Right hindlimb (tissue), 1 donor: ENCODE results near the gene HS6ST1.
A peak's percentile ranks its signal among the peaks of the same experiment; 100 is the strongest.
"Not testable (repeated sequence)": the region's sequence is repeated elsewhere in the genome, so short reads cannot be mapped to it uniquely, and the experiment has no call there.

ENCODE experiments used
- DNase-seq: peaks from one replicate; pipeline ENCODE4 v3.0.0-alpha.2; 2018

Gene HS6ST1

DNA sequence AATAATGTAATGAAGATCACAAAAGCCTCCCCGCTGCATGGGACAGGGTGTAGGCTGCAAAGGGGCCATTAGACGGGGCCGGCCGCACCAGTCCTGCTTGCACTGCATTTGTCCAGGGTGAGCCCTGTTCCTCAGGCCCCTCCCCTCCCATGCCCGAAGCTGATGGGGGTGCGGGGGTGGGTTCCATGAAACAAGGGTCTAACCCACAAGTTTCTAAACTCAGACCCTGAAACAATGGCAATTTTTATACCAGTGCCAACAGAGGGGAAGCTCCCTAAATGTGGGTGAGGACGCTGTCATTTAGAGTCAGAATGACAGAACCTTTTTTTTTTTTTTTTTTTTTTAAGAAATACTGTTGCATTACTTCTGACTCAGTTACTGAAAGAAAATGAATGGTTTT lies 39.7 kb downstream of the HS6ST1 start:
- no peak for DNase-seq

GRCh38 chr2:128277961-128278681 lies 40.5 kb downstream of the HS6ST1 start:
- peak; percentile 18 for DNase-seq

GRCh38 chr2:128276878-128277675 lies 41.6 kb downstream of the HS6ST1 start:
- DNase-seq: peak; percentile 39

DNA sequence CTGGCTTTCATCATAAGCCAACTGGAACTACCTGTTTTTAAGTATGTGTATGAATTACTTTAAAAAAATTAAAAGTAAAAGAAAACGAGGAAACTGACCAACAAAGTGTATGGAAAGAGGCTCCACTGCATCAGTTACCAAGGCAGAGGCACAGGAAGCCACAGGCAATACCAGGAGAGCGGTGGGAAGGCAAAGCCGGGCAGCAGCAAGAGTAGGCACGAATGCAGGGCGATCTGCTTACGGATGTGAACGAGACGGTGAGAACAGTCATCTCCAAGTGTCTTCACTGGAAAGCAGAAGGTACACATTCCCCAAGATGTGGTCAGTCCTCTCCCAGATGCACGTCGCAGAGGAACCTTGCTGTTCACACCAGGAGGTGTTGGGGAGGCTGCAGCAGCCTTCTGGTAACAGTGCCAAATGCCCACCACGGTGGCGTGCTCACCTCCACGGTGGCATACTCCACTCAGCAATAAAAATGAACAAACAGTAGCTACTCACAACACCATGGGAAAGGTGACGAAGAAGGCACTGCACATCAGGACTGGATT lies 43.1 kb downstream of the HS6ST1 start:
- DNase-seq: no peak

GRCh38 chr2:128274218-128274617 lies 44.5 kb downstream of the HS6ST1 start:
- DNase-seq: no peak

- no peak for DNase-seq
Measured at GRCh38 chr2:128273469-128274081, 45.1 kb downstream of the HS6ST1 start.

- no peak for DNase-seq
Measured at GRCh38 chr2:128272601-128273468, 45.8 kb downstream of the HS6ST1 start.

DNA sequence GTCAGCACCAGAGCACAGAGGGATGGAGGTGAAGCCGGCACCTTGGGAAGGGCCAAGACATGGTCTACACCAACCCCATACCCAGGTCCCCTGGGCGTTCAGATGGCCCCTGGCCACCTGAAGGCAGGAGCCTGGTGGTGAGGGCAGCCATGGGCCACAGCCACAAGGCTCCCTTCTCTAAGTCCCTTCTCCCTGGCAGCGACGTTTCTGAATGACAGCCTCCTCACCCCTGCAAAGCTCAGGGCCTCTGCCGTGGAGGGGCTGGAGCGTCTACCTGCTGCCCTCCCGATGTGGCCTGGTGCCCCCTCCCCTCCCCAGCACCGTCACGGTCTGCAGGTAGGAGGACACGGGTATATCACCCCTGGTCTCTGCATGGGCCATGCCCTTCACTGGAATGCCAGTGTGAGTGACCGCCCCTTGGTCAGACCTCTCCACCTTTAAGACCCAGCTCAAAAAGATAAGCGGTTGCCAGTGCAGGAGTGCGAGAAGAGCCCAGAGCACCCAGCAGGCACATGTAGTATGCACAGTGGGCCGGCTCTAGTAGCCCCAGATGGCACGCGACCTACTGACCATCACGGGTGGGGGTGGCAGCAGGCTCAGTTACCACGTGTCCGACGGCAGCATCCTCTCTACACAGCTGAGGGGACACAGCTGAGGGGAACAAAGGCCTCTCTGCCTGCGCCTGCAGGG lies 46.6 kb downstream of the HS6ST1 start:
- DNase-seq: no peak

DNA sequence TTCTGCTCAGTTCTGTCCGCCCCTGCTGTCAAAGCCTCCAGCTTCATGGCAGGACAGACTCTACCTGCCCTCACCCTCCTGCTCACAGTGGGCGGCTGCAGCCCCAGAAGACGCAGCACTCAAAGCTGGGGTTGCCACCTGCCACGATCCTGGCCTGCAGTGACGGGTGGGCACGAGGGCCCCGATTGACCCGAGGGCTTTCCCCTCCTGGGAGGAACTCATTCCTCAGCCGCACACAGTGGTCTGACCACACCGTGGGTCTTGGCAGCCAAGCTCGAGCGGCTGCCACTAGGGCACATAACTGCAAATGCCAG lies 47.1 kb downstream of the HS6ST1 start:
- DNase-seq: peak; percentile 24

GRCh38 chr2:128270672-128271596 lies 47.7 kb downstream of the HS6ST1 start:
- peak; percentile 18 for DNase-seq

DNA sequence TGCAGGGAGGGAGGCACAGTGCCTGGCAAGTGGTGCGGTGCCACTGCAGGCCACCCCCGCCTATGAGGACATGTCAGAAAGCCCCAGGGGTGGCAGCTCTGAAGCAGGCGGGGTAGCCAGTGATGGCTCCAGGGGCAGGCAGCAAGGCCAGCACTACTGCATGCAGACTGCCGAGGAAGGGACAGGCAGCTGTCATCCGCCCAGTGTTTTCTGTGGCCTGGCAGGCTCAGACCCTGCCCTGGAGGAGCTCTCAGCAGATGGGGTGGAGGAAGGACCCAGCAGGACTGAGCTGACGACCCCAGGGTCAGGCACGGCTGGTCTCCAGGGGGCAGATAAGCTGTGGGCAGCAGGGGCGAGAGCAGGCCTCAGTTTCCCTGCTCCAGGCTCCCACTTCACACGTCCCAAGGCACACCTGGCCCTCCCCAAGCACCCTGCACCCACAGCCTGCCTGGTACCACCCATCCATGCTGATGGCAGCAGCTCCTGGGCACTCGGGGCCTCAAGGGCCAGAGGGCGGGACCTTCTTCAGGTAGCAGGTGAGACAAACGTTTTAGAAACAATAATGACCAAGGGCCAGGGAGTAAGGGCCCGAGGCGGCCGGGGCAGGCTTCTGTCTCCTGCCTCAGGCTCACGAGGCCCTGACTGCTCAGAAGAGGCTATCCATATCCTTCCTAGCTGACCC lies 48.5 kb downstream of the HS6ST1 start:
- DNase-seq: peak; percentile 19

- peak; percentile 32 for DNase-seq
Measured at GRCh38 chr2:128269063-128269989, 49.3 kb downstream of the HS6ST1 start.

DNA sequence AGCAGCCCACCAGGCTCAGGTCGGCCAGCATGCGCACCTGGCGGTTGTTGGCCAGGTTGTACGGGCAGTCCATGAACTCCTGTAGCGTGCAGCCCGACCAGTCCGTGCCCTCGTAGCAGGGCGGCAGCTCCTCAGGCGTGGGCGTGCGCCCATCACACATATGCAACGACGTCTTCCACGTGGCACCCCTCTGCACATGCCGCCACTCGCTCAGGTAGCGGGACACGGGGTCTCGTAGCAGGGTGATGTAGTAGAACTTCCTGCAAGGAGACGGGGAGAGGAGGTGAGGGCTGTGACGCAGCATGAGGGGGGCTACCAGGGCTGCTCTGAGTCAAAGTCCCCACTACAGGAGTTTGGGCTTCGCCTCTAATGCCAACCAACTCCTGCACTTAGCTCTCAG lies 50.1 kb downstream of the HS6ST1 start:
- DNase-seq: not testable (repeated sequence)

- not testable (repeated sequence) for DNase-seq
Measured at GRCh38 chr2:128268145-128268544, 50.5 kb downstream of the HS6ST1 start.

GRCh38 chr2:128267649-128268048 lies 51.0 kb downstream of the HS6ST1 start:
- DNase-seq: not testable (repeated sequence)

DNA sequence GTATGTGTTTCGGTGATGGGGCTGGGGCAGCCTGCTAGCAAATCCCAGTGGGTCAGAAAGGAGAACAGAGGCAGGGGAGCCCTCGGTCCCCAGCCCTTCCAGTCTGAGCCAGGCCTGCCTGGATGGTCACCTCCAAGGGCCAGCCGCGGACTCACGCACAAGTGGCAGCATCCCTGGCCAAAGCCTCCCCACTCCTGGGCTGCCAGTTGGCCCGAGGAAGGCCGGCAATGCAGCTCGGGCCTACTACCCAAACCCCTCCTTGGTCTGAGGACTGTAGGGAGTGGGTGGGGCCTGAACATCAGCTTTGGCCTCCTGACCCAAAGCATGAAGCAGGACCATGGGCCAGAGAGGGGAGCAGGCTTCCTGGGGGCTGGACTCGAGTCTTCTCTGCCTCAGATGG lies 51.5 kb downstream of the HS6ST1 start:
- DNase-seq: not testable (repeated sequence)

DNA sequence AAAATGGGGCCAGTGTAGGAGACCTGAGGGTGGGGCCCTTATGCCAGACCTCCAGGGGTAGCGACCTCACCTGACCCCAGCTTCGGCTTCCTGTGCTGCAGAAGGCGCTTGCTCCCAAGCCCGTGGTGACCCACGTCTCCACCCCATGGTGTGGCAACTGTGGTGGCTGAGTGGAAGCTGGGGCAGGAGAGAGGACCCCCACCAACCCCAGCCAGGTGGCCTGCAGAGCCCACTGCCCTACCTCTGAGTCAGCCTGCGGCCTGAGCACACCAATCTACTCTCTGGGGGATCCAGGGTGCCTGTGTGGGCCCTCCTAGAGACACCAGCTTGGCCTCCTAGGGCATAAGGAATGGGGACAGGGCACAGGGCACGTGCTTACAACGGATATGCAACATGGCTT lies 52.2 kb downstream of the HS6ST1 start:
- DNase-seq: not testable (repeated sequence)

- DNase-seq: not testable (repeated sequence)
Measured at GRCh38 chr2:128265608-128265993, 53.1 kb downstream of the HS6ST1 start.
